Measurements from ENCODE around the gene SEMA5A. TPM values are rescaled to one million over a fixed set of nuclear protein-coding genes. Genes with fewer than 3 reads are reported as not detected.

The SEMA5A gene
- total and polyA plus RNA-seq, 2 of the 8 experiments (the other 6 are each of a cell fraction or from before 2014, with no cell fraction given) = 5.3 to 8.9 TPM

- H3K36me3 ChIP-seq (ENCODE audit: control insufficient read depth in 2 of 4, insufficient read depth in 4 of 4, low read length in 3 of 4) = no peaks in the 10 kb centered on the region
- no peak overlapping the region for H3K4me2 ChIP-seq (ENCODE audit: insufficient read depth in 1 of 2, low read depth in 2 of 2, low read length in 2 of 2)
- no peaks in the 10 kb centered on the region for H3K9me3 ChIP-seq (ENCODE audit: insufficient read depth in 2 of 2, low read depth in 1 of 2, low read length in 1 of 2)
- H3K4me1 ChIP-seq (replicated peaks in 1 of 4; ENCODE audit: control insufficient read depth in 3 of 4, insufficient read depth in 4 of 4, low read length in 3 of 4) = no peaks in the 10 kb centered on the region
- H3K23ac ChIP-seq (ENCODE audit: insufficient read length) = no peak overlapping the region
- ChIA-PET POLR2A (ENCODE audit: partially characterized antibody) (no interaction called here), CTCF (ENCODE audit: partially characterized antibody) (no interaction called here)
- H3K27ac ChIP-seq (ENCODE audit: low read depth, low read length) = no peak overlapping the region
- no peak overlapping the region for H3K4me3 ChIP-seq (ENCODE audit: extremely low read depth in 1 of 4, insufficient read depth in 2 of 4, low read depth in 3 of 4, low read length in 4 of 4)
- H4K20me1 ChIP-seq (replicated peaks in 1 of 2; ENCODE audit: control insufficient read depth in 1 of 2, insufficient read depth in 2 of 2, low read length in 2 of 2) = no peaks in the 10 kb centered on the region
- H4K5ac ChIP-seq (ENCODE audit: insufficient read length, low read depth, low read length) = no peak overlapping the region
- no peak overlapping the region for H4K8ac ChIP-seq (ENCODE audit: extremely low read depth, insufficient read depth, low read length)
- no peak overlapping the region for H2BK120ac ChIP-seq (replicated peaks; ENCODE audit: low read depth, low read length)
- no peak overlapping the region for H4K91ac ChIP-seq (replicated peaks; ENCODE audit: insufficient read length, low read length)
- no peak overlapping the region for H3K14ac ChIP-seq (ENCODE audit: insufficient read length)
- H3K56ac ChIP-seq (replicated peaks; ENCODE audit: insufficient read length, low read depth, low read length) = no peak overlapping the region
- WGBS, 2 experiments (ENCODE audit: extremely low coverage in 1 of 2, insufficient coverage in 1 of 2, insufficient read length in 1 of 2, insufficient replicate concordance in 2 of 2, low coverage in 1 of 2, low lambda C conversion rate in 2 of 2, missing lambda C conversion rate in 1 of 2) = 100% methylated on average over 2 of the region's 2 CpGs; no CpG with 5 or more reads in 1 of the 2 experiments
- H3K9ac ChIP-seq (replicated peaks in 1 of 4; ENCODE audit: extremely low read depth in 1 of 4, low read depth in 3 of 4, low read length in 3 of 4) = no peak overlapping the region
- H2AK5ac ChIP-seq (ENCODE audit: low read depth, low read length) = no peak overlapping the region
- H2BK20ac ChIP-seq (ENCODE audit: low read length) = no peak overlapping the region
- no peak overlapping the region for H2BK5ac ChIP-seq (ENCODE audit: low read depth, low read length)
- H3K79me2 ChIP-seq (ENCODE audit: control insufficient read depth in 1 of 2, insufficient read depth in 2 of 2, low read length in 2 of 2) = no peaks in the 10 kb centered on the region
- H2AFZ ChIP-seq (ENCODE audit: low read length) = no peak overlapping the region
- FAIRE-seq (no peak), DNase-seq (ENCODE audit: low read depth in 1 of 2, low spot score in 2 of 2) (no peak)
- H3K4ac ChIP-seq (replicated peaks; ENCODE audit: insufficient read length, low read depth, low read length) = no peak overlapping the region
- no peaks in the 10 kb centered on the region for H3K23me2 ChIP-seq (ENCODE audit: low read depth, low read length)
- H3K27me3 ChIP-seq (replicated peaks in 1 of 4; ENCODE audit: control insufficient read depth in 3 of 4, extremely low read depth in 1 of 4, insufficient read depth in 3 of 4, low read length in 3 of 4) = no peaks in the 10 kb centered on the region
- H2BK12ac ChIP-seq (ENCODE audit: low read depth, low read length) = no peak overlapping the region
- TF ChIP-seq JUND (IDR thresholded peaks at IDR 0.05; ENCODE audit: low read length) = no peak
- TF ChIP-seq SRF (IDR thresholded peaks at IDR 0.05; ENCODE audit: low read depth, low read length) = no peak
- TF ChIP-seq CHD2 (IDR thresholded peaks at IDR 0.05; ENCODE audit: low read length) = no peak
- TF ChIP-seq EP300 (IDR thresholded peaks at IDR 0.05; ENCODE audit: borderline replicate concordance in 1 of 2, low read depth in 2 of 2, low read length in 2 of 2) = no peak
- TF ChIP-seq GTF2F1 (IDR thresholded peaks at IDR 0.05; ENCODE audit: borderline replicate concordance, low read depth, low read length) = no peak
- TF ChIP-seq KDM5A (IDR thresholded peaks at IDR 0.05; ENCODE audit: low read length) = no peak
- TF ChIP-seq POLR2AphosphoS5 (IDR thresholded peaks at IDR 0.05; ENCODE audit: low read depth, low read length) = no peak
- no peaks in the 10 kb centered on the region for H3K79me1 ChIP-seq (ENCODE audit: low read depth, low read length)
- no peak overlapping the region for H3K18ac ChIP-seq (ENCODE audit: extremely low read depth, low read length)
- H2BK15ac ChIP-seq (ENCODE audit: low read length) = no peak overlapping the region
Observed at GRCh38 chr5:9240431-9240830, 305.4 kb downstream of the SEMA5A start.

Data from H1 (cell line).